Measurements from ENCODE around the gene RUNX3. TPM values are rescaled to one million over a fixed set of nuclear protein-coding genes. Genes with fewer than 3 reads are reported as not detected.

RUNX3 gene
- total RNA-seq, 2 donors from 2014 or later: 0.24 to 0.31 TPM

GRCh38 chr1:24923485-24924113 is 6.5 kb downstream of the RUNX3 start:
- no peak overlapping the region for H3K4me3 Mint-ChIP-seq
- H3K36me3 Mint-ChIP-seq (ENCODE audit: low read depth): no peaks in the 10 kb centered on the region
- DNase-seq: no peak
- H3K27ac ChIP-seq (ENCODE audit: low read depth, low read length): no peak overlapping the region
- no peak for TF ChIP-seq CTCF (conservative IDR thresholded peaks at IDR 0.05)
- WGBS, 2 experiments (ENCODE audit: insufficient coverage in 1 of 2, insufficient read length in 1 of 2): 85 to 89% methylated on average over 7 to 15 of the region's 15 CpGs
- H3K4me1 ChIP-seq (ENCODE audit: control insufficient read depth, insufficient read depth, low read length): no peaks in the 10 kb centered on the region
- H3K27me3 Mint-ChIP-seq (ENCODE audit: insufficient read depth): peaks cover 31% of the 10 kb centered on the region
- H3K9ac ChIP-seq (ENCODE audit: extremely low read depth, low read length, poor library complexity, severe bottlenecking): no peak overlapping the region
- H3K9me3 ChIP-seq (ENCODE audit: control insufficient read depth, low read length): no peaks in the 10 kb centered on the region
- H3K36me3 ChIP-seq (ENCODE audit: control insufficient read depth, insufficient read depth, low read length): no peaks in the 10 kb centered on the region
- peaks cover 39% of the 10 kb centered on the region for H3K27me3 ChIP-seq (ENCODE audit: control insufficient read depth, insufficient read depth, low read length, poor library complexity, severe bottlenecking)
- peaks cover 21% of the 10 kb centered on the region for H3K4me1 Mint-ChIP-seq
- H3K27ac Mint-ChIP-seq: no peak overlapping the region
- no peaks in the 10 kb centered on the region for H3K9me3 Mint-ChIP-seq
- no peak overlapping the region for H3K4me3 ChIP-seq (ENCODE audit: low read length)

- Histone ChIP-seq H3K4me3 (ENCODE audit: low read length) (no peak overlapping the region), H3K27me3 (ENCODE audit: control insufficient read depth, insufficient read depth, low read length, poor library complexity, severe bottlenecking) (peaks cover 24% of the 10 kb centered on the region), H3K9ac (ENCODE audit: extremely low read depth, low read length, poor library complexity, severe bottlenecking) (no peak overlapping the region), H3K27ac (ENCODE audit: low read depth, low read length) (no peak overlapping the region), H3K4me1 (ENCODE audit: control insufficient read depth, insufficient read depth, low read length) (no peaks in the 10 kb centered on the region), H3K36me3 (ENCODE audit: control insufficient read depth, insufficient read depth, low read length) (no peaks in the 10 kb centered on the region), H3K9me3 (ENCODE audit: control insufficient read depth, low read length) (no peaks in the 10 kb centered on the region)
- H3K4me1 Mint-ChIP-seq: peaks cover 19% of the 10 kb centered on the region
- WGBS, 2 experiments (ENCODE audit: insufficient coverage in 1 of 2, insufficient read length in 1 of 2): 91 to 93% methylated on average over 7 to 9 of the region's 9 CpGs
- peaks cover 16% of the 10 kb centered on the region for H3K27me3 Mint-ChIP-seq (ENCODE audit: insufficient read depth)
- TF ChIP-seq CTCF (conservative IDR thresholded peaks at IDR 0.05): no peak
- H3K4me3 Mint-ChIP-seq: no peak overlapping the region
- no peaks in the 10 kb centered on the region for H3K36me3 Mint-ChIP-seq (ENCODE audit: low read depth)
- no peak for DNase-seq
- no peak overlapping the region for H3K27ac Mint-ChIP-seq
- H3K9me3 Mint-ChIP-seq: no peaks in the 10 kb centered on the region
These were observed 8.0 kb downstream of the RUNX3 start for GRCh38 chr1:24921938-24922662.

GRCh38 chr1:24921412-24921811 is 8.7 kb downstream of the RUNX3 start:
- Histone ChIP-seq H3K9me3 (ENCODE audit: control insufficient read depth, low read length) (no peaks in the 10 kb centered on the region), H3K27ac (ENCODE audit: low read depth, low read length) (no peak overlapping the region), H3K4me1 (ENCODE audit: control insufficient read depth, insufficient read depth, low read length) (no peaks in the 10 kb centered on the region), H3K36me3 (ENCODE audit: control insufficient read depth, insufficient read depth, low read length) (no peaks in the 10 kb centered on the region), H3K9ac (ENCODE audit: extremely low read depth, low read length, poor library complexity, severe bottlenecking) (no peak overlapping the region), H3K4me3 (ENCODE audit: low read length) (no peak overlapping the region), H3K27me3 (ENCODE audit: control insufficient read depth, insufficient read depth, low read length, poor library complexity, severe bottlenecking) (peaks cover 17% of the 10 kb centered on the region)
- Mint-ChIP-seq H3K9me3 (no peaks in the 10 kb centered on the region), H3K36me3 (ENCODE audit: low read depth) (no peaks in the 10 kb centered on the region), H3K27me3 (ENCODE audit: insufficient read depth) (peaks cover 9% of the 10 kb centered on the region), H3K4me1 (peaks cover 15% of the 10 kb centered on the region), H3K4me3 (no peak overlapping the region), H3K27ac (no peak overlapping the region)
- no peak for DNase-seq
- WGBS, 2 experiments (ENCODE audit: insufficient coverage in 1 of 2, insufficient read length in 1 of 2): 83 to 87% methylated on average over 4 to 6 of the region's 6 CpGs
- no peak for TF ChIP-seq CTCF (conservative IDR thresholded peaks at IDR 0.05)

Measured in endodermal cell (in vitro differentiated cells).